22Rv1 (cell line): ENCODE data around the gene RPGRIP1L.

Source experiments
- H3K27ac ChIP-seq: fragments of 450-650 bp; 2 replicates; pipeline ENCODE4 v1.5.1; 2017
- CTCF ChIP-seq: fragments of 450-650 bp; IDR thresholded peaks from 2 replicates; pipeline ENCODE4 v1.5.1; 2017; ENCODE audit warnings: mild to moderate bottlenecking
- ZFX ChIP-seq: fragments of 450-650 bp; IDR thresholded peaks from 2 replicates; pipeline ENCODE4 v1.6.1; 2017; ENCODE audit warnings: antibody characterized with exemption, borderline replicate concordance

The RPGRIP1L gene

GRCh38 chr16:53678155-53678554, 25.5 kb downstream of the RPGRIP1L start:
- no peak for TF ChIP-seq CTCF
- H3K27ac ChIP-seq: no peak overlapping the region

GRCh38 chr16:53673189-53673588, 30.5 kb downstream of the RPGRIP1L start:
- peak overlapping the region; percentile 63 for H3K27ac ChIP-seq

GRCh38 chr16:53672461-53672860, 31.2 kb downstream of the RPGRIP1L start:
- TF ChIP-seq ZFX: no peak
- no peak for TF ChIP-seq CTCF
- H3K27ac ChIP-seq: peak overlapping the region; percentile 63

More at GRCh38 chr16:53673189-53673588, 30.5 kb downstream of the RPGRIP1L start:
- no peak for TF ChIP-seq CTCF
- no peak for TF ChIP-seq ZFX

- TF ChIP-seq CTCF: no peak
- no peak for TF ChIP-seq ZFX
- H3K27ac ChIP-seq: no peak overlapping the region
Measured at GRCh38 chr16:53668869-53669268, 34.8 kb downstream of the RPGRIP1L start.

- TF ChIP-seq ZFX (no peak), CTCF (no peak)
- H3K27ac ChIP-seq: no peak overlapping the region
Measured at GRCh38 chr16:53666786-53667415, 36.8 kb downstream of the RPGRIP1L start.

- TF ChIP-seq CTCF (no peak), ZFX (no peak)
- peak overlapping the region; percentile 25; the same call in 1 of the 2 replicates for H3K27ac ChIP-seq
Measured at GRCh38 chr16:53664724-53665345, 38.8 kb downstream of the RPGRIP1L start.

GRCh38 chr16:53662072-53662471, 41.6 kb downstream of the RPGRIP1L start:
- TF ChIP-seq ZFX (no peak), CTCF (no peak)

More at GRCh38 chr16:53662072-53662471, 41.6 kb downstream of the RPGRIP1L start:
- no peak overlapping the region for H3K27ac ChIP-seq
